SK-N-MC (cell line): ENCODE measurements around the gene EFNB2.

Source experiments
- EZH2 ChIP-seq: fragments of 200-600 bp; sonication (generic); IDR thresholded peaks from one replicate; pipeline ENCODE4 v1.6.1; 2017; ENCODE audit warnings: antibody characterized with exemption
- POLR2AphosphoS5 ChIP-seq: IDR thresholded peaks from 2 replicates; pipeline ENCODE4 v1.6.1; 2012; ENCODE audit warnings: mild to moderate bottlenecking, low read depth, low read length, borderline replicate concordance

DNA sequence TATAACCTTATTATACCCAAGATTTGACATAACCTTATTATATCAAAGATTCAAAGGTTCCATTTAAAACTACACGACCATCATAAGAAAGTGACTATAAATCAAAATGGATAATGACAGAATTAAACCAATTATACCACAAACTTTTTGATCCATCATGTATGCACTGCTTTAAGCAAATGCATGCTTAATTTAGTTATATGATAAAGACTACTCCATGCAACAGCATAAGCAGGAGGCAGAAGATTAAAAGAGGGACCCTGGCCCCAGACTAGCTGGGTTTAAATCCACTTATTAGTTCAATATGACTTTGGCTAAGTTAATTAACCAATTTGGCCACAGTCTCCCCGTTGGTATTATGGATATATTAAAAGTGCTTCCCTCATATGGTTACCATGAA lies 11.4 kb downstream of the EFNB2 start:
- TF ChIP-seq EZH2: no peak
- TF ChIP-seq POLR2AphosphoS5: no peak
